ENCODE data around the gene ACBD6. TPM values are rescaled to one million over a fixed set of nuclear protein-coding genes. Genes with fewer than 3 reads are reported as not detected.
A peak's percentile ranks its signal among the peaks of the same experiment; 100 is the strongest.

The ACBD6 gene
- total and polyA plus RNA-seq, 8 donors, result 15.0 to 25.1 (median 18.6) TPM

DNA sequence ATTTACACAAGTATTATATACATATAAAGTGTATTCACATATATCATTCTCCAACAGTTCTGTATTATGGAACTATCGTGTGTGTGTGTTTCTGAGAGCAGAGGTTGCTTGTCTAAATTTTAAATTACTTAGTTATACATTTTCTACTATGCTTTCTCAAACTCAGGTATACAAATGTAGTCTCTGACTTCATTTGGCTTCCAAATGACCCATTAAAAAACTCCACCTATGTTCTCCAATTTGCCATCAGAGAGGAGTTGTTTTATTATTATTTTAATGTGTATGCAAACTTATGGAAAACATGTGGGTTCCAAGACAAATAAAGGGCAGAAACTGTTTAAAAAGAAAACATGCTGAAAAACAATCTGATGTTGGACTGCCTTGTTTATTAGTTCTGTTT is 131.8 kb downstream of the ACBD6 start:
- WGBS, 2 donors, result 95 to 100% methylated on average over 1 of the region's 1 CpG
- ATAC-seq (no peak), DNase-seq (no peak), FAIRE-seq (no peak)
- intact Hi-C loops (cut with DNase I), result no loop called here
- no peaks in the 10 kb centered on the region for H3K36me3 ChIP-seq
- no peak overlapping the region for H3K4me3 ChIP-seq
- H3K27ac ChIP-seq, result no peak overlapping the region
- H3K27me3 ChIP-seq, result no peaks in the 10 kb centered on the region
- TF ChIP-seq, protein P1, sequence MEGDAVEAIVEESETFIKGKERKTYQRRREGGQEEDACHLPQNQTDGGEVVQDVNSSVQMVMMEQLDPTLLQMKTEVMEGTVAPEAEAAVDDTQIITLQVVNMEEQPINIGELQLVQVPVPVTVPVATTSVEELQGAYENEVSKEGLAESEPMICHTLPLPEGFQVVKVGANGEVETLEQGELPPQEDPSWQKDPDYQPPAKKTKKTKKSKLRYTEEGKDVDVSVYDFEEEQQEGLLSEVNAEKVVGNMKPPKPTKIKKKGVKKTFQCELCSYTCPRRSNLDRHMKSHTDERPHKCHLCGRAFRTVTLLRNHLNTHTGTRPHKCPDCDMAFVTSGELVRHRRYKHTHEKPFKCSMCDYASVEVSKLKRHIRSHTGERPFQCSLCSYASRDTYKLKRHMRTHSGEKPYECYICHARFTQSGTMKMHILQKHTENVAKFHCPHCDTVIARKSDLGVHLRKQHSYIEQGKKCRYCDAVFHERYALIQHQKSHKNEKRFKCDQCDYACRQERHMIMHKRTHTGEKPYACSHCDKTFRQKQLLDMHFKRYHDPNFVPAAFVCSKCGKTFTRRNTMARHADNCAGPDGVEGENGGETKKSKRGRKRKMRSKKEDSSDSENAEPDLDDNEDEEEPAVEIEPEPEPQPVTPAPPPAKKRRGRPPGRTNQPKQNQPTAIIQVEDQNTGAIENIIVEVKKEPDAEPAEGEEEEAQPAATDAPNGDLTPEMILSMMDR (IDR thresholded peaks at IDR 0.05), result no peak
- peaks cover 0 to 12% (median 8%) of the 10 kb centered on the region in 3 donors for H3K4me1 ChIP-seq
- no peaks in the 10 kb centered on the region for H3K9me3 ChIP-seq

- DNase-seq, result no peak
- no peak overlapping the region for H3K4me3 ChIP-seq
- TF ChIP-seq, protein P1 (IDR thresholded peaks at IDR 0.05), result no peak
- H3K27me3 ChIP-seq, result no peaks in the 10 kb centered on the region
- no peaks in the 10 kb centered on the region for H3K9me3 ChIP-seq
- H3K4me1 ChIP-seq, result peaks cover 0 to 12% (median 8%) of the 10 kb centered on the region in 3 donors
- FAIRE-seq, result no peak
- no peaks in the 10 kb centered on the region for H3K36me3 ChIP-seq
- ATAC-seq, result no peak
- intact Hi-C loops (cut with DNase I), result no loop called here
- H3K27ac ChIP-seq, result no peak overlapping the region
Observed at GRCh38 chr1:180370188-180370587, 132.2 kb downstream of the ACBD6 start.

- H3K9me3 ChIP-seq, result no peaks in the 10 kb centered on the region
- no peaks in the 10 kb centered on the region for H3K27me3 ChIP-seq
- WGBS, 2 donors, result 95 to 97% methylated on average over 6 of the region's 6 CpGs
- no peak overlapping the region for H3K4me3 ChIP-seq
- ATAC-seq, result no peak
- H3K36me3 ChIP-seq, result no peaks in the 10 kb centered on the region
- TF ChIP-seq, protein P1 (IDR thresholded peaks at IDR 0.05), result no peak
- no peak for FAIRE-seq
- H3K27ac ChIP-seq, result no peak overlapping the region
- H3K4me1 ChIP-seq, result peaks cover 0 to 8% (median 7%) of the 10 kb centered on the region in 3 donors
- intact Hi-C loops (cut with DNase I), result no loop called here
- no peak for DNase-seq
Observed at GRCh38 chr1:180369061-180369460, 133.3 kb downstream of the ACBD6 start.

DNA sequence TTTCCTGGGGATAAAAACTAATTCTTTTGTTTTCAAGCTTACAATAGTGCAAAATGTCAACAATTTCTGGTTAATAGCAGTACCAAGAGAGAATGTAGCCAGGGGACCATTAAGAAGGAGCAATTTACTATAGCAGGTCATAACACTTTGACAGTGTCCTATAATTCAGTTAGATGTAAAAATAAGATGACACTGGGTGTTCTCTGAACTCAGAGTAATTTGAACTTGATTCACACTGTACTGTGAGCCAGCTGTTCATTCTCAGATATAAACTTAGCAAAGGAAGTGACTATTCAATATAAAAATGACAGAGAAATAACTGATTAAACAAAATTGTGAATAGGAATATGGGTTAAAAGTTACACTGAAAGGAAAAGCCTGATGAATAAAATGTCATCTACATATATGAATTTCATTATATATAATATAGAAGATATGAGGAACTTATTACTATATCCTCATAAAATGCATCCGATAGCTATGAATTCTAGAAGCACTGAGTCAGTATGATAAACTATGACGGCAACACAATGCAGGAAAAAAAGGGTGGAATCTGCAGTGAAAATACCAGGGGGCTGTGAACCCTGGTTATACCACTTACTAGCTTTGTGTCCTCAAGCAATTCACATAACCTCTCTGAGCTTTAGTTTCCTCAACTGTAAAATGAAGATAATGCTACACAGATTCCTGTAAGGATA is 135.9 kb downstream of the ACBD6 start:
- H3K27me3 ChIP-seq, result no peaks in the 10 kb centered on the region
- H3K4me3 ChIP-seq, result no peak overlapping the region
- intact Hi-C loops (cut with DNase I), result no loop called here
- H3K36me3 ChIP-seq, result no peaks in the 10 kb centered on the region
- FAIRE-seq (no peak), ATAC-seq (peak in 2 of 4 donors; percentile 47 to 48), DNase-seq (no peak)
- peaks cover 0 to 2% (median 0%) of the 10 kb centered on the region in 3 donors for H3K4me1 ChIP-seq
- WGBS, 2 donors, result 93 to 98% methylated on average over 2 of the region's 2 CpGs
- TF ChIP-seq, protein P1 (IDR thresholded peaks at IDR 0.05), result no peak
- no peaks in the 10 kb centered on the region for H3K9me3 ChIP-seq
- no peak overlapping the region for H3K27ac ChIP-seq

GRCh38 chr1:180365039-180365438 is 137.3 kb downstream of the ACBD6 start:
- Histone ChIP-seq H3K27ac (no peak overlapping the region), H3K36me3 (no peaks in the 10 kb centered on the region), H3K9me3 (no peaks in the 10 kb centered on the region), H3K4me1 (no peaks in the 10 kb centered on the region), H3K27me3 (no peaks in the 10 kb centered on the region), H3K4me3 (no peak overlapping the region)
- intact Hi-C loops (cut with DNase I), result no loop called here
- TF ChIP-seq, protein P1 (IDR thresholded peaks at IDR 0.05), result no peak
- FAIRE-seq (no peak), DNase-seq (no peak), ATAC-seq (peak in 3 of 4 donors; percentile 43 to 68 (median 65))
- 59 to 61% methylated on average over 3 of the region's 3 CpGs for WGBS, 2 donors

Measured in pancreas (tissue), 10 donors.